C4-2B (cell line): ENCODE data around the gene NME7.

ENCODE experiments used
- CTCF ChIP-seq: fragments of 450-650 bp; conservative IDR thresholded peaks from 2 replicates; pipeline ENCODE4 v1.5.1; 2017; ENCODE audit warnings: mild to moderate bottlenecking
- ZFX ChIP-seq: fragments of 450-650 bp; IDR thresholded peaks from 2 replicates; pipeline ENCODE4 v1.6.1; 2017

- no peak for TF ChIP-seq CTCF
- TF ChIP-seq ZFX: no peak
Measured at GRCh38 chr1:169214598-169214997, 153.0 kb downstream of the NME7 start.
